Lower lobe of right lung (tissue), 2 donors: ENCODE measurements around the gene STARD8. TPM values are rescaled to one million over a fixed set of nuclear protein-coding genes. Genes with fewer than 3 reads are reported as not detected.

ENCODE experiments used
- ATAC-seq, 2 donors: fragments of 200-7000 bp; cut with Tn5 transposase; one replicate each; pipeline ENCODE4 v1.9.1; 2020 to 2022; ENCODE audit warnings: mild to moderate bottlenecking in 2 of 2, moderate library complexity in 2 of 2
- DNase-seq: peaks from one replicate; pipeline ENCODE4 v3.0.0-alpha.2; 2020
- H3K27ac ChIP-seq: fragments of 200-600 bp; one replicate; pipeline ENCODE4 v1.8.0; 2022
- H3K27me3 ChIP-seq: fragments of 200-600 bp; one replicate; pipeline ENCODE4 v1.8.0; 2022; ENCODE audit warnings: low read depth
- H3K36me3 ChIP-seq: fragments of 200-600 bp; one replicate; pipeline ENCODE4 v1.8.0; 2022; ENCODE audit warnings: mild to moderate bottlenecking
- H3K4me1 ChIP-seq: fragments of 200-600 bp; one replicate; pipeline ENCODE4 v1.8.0; 2022
- H3K4me3 ChIP-seq: fragments of 200-600 bp; one replicate; pipeline ENCODE4 v1.8.0; 2022; ENCODE audit warnings: mild to moderate bottlenecking
- H3K9me3 ChIP-seq: fragments of 200-600 bp; one replicate; pipeline ENCODE4 v1.8.0; 2022
- CTCF ChIP-seq: fragments of 200-600 bp; IDR thresholded peaks from one replicate; pipeline ENCODE4 v1.8.0; 2022; ENCODE audit warnings: antibody characterized with exemption, mild to moderate bottlenecking
- intact Hi-C: fragments of 100-400 bp; cut with DNase I; formaldehyde crosslinking; loops from one replicate; pipeline ENCODE4 v1.11.0; 2022
- total RNA-seq: library from RNA; stranded (reverse); fragmentation: NEBNext Ultra II Directional; extraction: Animal tissue kit (Norgen Biotek cat#: 25700); gene quantifications from one replicate; pipeline ENCODE4 v1.2.1, GENCODE V29; 2021
- donor health status: DM: no; HTN: yes; CAD: no; lungs with severe emphysema.

Gene STARD8
- total RNA-seq, 1 donor from 2014 or later = 36.5 TPM

- no peaks in the 10 kb centered on the region for H3K36me3 ChIP-seq
- ATAC-seq (no peak), DNase-seq (no peak)
- no peak overlapping the region for H3K27ac ChIP-seq
- H3K27me3 ChIP-seq = no peaks in the 10 kb centered on the region
- H3K4me3 ChIP-seq = no peak overlapping the region
- intact Hi-C loops = no loop called here
- H3K9me3 ChIP-seq = no peaks in the 10 kb centered on the region
- peaks cover 7% of the 10 kb centered on the region for H3K4me1 ChIP-seq
- no peak for TF ChIP-seq CTCF
These were observed 102.0 kb downstream of the STARD8 start for GRCh38 chrX:68749426-68749825.

GRCh38 chrX:68750316-68750715 lies 102.8 kb downstream of the STARD8 start:
- intact Hi-C loops = no loop called here

GRCh38 chrX:68751372-68751771 lies 103.9 kb downstream of the STARD8 start:
- no peak for DNase-seq
- no peak for ATAC-seq
- TF ChIP-seq CTCF = no peak
- Histone ChIP-seq H3K9me3 (no peaks in the 10 kb centered on the region), H3K4me1 (peaks cover 7% of the 10 kb centered on the region), H3K36me3 (no peaks in the 10 kb centered on the region), H3K4me3 (no peak overlapping the region), H3K27ac (no peak overlapping the region), H3K27me3 (no peaks in the 10 kb centered on the region)
- intact Hi-C loops = no loop called here

More at GRCh38 chrX:68750316-68750715, 102.8 kb downstream of the STARD8 start:
- Histone ChIP-seq H3K27ac (no peak overlapping the region), H3K9me3 (no peaks in the 10 kb centered on the region), H3K27me3 (no peaks in the 10 kb centered on the region), H3K36me3 (no peaks in the 10 kb centered on the region), H3K4me1 (peaks cover 7% of the 10 kb centered on the region), H3K4me3 (no peak overlapping the region)
- DNase-seq (no peak), ATAC-seq (no peak)
- TF ChIP-seq CTCF = no peak

- no peaks in the 10 kb centered on the region for H3K27me3 ChIP-seq
- no peak overlapping the region for H3K27ac ChIP-seq
- no peak for ATAC-seq
- H3K4me1 ChIP-seq = no peaks in the 10 kb centered on the region
- no peak overlapping the region for H3K4me3 ChIP-seq
- no peak for DNase-seq
- no peak for TF ChIP-seq CTCF
- H3K9me3 ChIP-seq = no peaks in the 10 kb centered on the region
- intact Hi-C loops = no loop called here
- H3K36me3 ChIP-seq = no peaks in the 10 kb centered on the region
These were observed 105.8 kb downstream of the STARD8 start for GRCh38 chrX:68753218-68753617.

GRCh38 chrX:68754406-68754805 lies 106.9 kb downstream of the STARD8 start:
- DNase-seq = no peak
- Histone ChIP-seq H3K27ac (no peak overlapping the region), H3K4me1 (no peaks in the 10 kb centered on the region), H3K36me3 (no peaks in the 10 kb centered on the region), H3K9me3 (no peaks in the 10 kb centered on the region), H3K4me3 (no peak overlapping the region), H3K27me3 (no peaks in the 10 kb centered on the region)
- ATAC-seq = no peak
- TF ChIP-seq CTCF = no peak
- intact Hi-C loops = no loop called here

- TF ChIP-seq CTCF = no peak
- no peak overlapping the region for H3K4me3 ChIP-seq
- H3K4me1 ChIP-seq = no peaks in the 10 kb centered on the region
- no peak for ATAC-seq
- no peak overlapping the region for H3K27ac ChIP-seq
- H3K36me3 ChIP-seq = no peaks in the 10 kb centered on the region
- H3K27me3 ChIP-seq = no peaks in the 10 kb centered on the region
- DNase-seq = no peak
- intact Hi-C loops = no loop called here
- H3K9me3 ChIP-seq = no peaks in the 10 kb centered on the region
These were observed 108.2 kb downstream of the STARD8 start for GRCh38 chrX:68755616-68756125.
